Measurements from ENCODE around the gene TM4SF1.
"Not testable (repeated sequence)": the region's sequence is repeated elsewhere in the genome, so short reads cannot be mapped to it uniquely, and the experiment has no call there.

The TM4SF1 gene

GRCh38 chr3:149393345-149394160 is 16.1 kb upstream of the TM4SF1 start:
- DNase-seq = peak; percentile 48

- DNase-seq = no peak
These were observed 14.5 kb upstream of the TM4SF1 start for GRCh38 chr3:149391960-149392359.

- no peak for DNase-seq
These were observed 13.3 kb upstream of the TM4SF1 start for GRCh38 chr3:149390772-149391212.

- no peak for DNase-seq
These were observed 12.8 kb upstream of the TM4SF1 start for GRCh38 chr3:149390294-149390693.

GRCh38 chr3:149388531-149389417 is 11.3 kb upstream of the TM4SF1 start:
- DNase-seq = no peak

GRCh38 chr3:149388001-149388440 is 10.6 kb upstream of the TM4SF1 start:
- no peak for DNase-seq

GRCh38 chr3:149386299-149386606 is 8.8 kb upstream of the TM4SF1 start:
- DNase-seq = no peak

GRCh38 chr3:149385617-149386298 is 8.3 kb upstream of the TM4SF1 start:
- DNase-seq = no peak

- DNase-seq = no peak
These were observed 7.5 kb upstream of the TM4SF1 start for GRCh38 chr3:149384911-149385321.

GRCh38 chr3:149384167-149384566 is 6.7 kb upstream of the TM4SF1 start:
- DNase-seq = no peak

GRCh38 chr3:149383703-149384102 is 6.3 kb upstream of the TM4SF1 start:
- DNase-seq = no peak

- no peak for DNase-seq
These were observed 5.1 kb upstream of the TM4SF1 start for GRCh38 chr3:149382518-149382917.

- no peak for DNase-seq
These were observed 4.6 kb upstream of the TM4SF1 start for GRCh38 chr3:149382101-149382467.

GRCh38 chr3:149381173-149382100 is 4.0 kb upstream of the TM4SF1 start:
- no peak for DNase-seq

- not testable (repeated sequence) for DNase-seq
These were observed 2.8 kb upstream of the TM4SF1 start for GRCh38 chr3:149380220-149380619.

GRCh38 chr3:149378478-149379309 is 1.2 kb upstream of the TM4SF1 start:
- no peak for DNase-seq

- DNase-seq = no peak
These were observed 586 bp downstream of the TM4SF1 start for GRCh38 chr3:149376718-149377407.

- DNase-seq = no peak
These were observed 1.8 kb downstream of the TM4SF1 start for GRCh38 chr3:149375501-149376196.

GRCh38 chr3:149374793-149375500 is 2.5 kb downstream of the TM4SF1 start:
- DNase-seq = no peak

All from NCI-H1436 (cell line).